Astrocyte (in vitro differentiated cells and primary cell): ENCODE results near the gene DNER. TPM values are rescaled to one million over a fixed set of nuclear protein-coding genes. Genes with fewer than 3 reads are reported as not detected.

Experiments
- DNase-seq: peaks from one replicate; pipeline ENCODE4 v3.0.0-alpha.2; 2010; ENCODE audit warnings: low read depth
- FAIRE-seq: peaks from 2 replicates; lab custom pipeline; 2011; peaks lifted over from hg19 to GRCh38; lab: Jason Lieb, UNC
- H2AFZ ChIP-seq: 2 replicates; pipeline ENCODE4 v1.6.0; 2012; ENCODE audit warnings: low read depth, low read length, inconsistent platforms
- H3K27ac ChIP-seq: 2 replicates; pipeline ENCODE4 v1.5.1; 2011; ENCODE audit warnings: low read depth, low read length, inconsistent platforms
- H3K27me3 ChIP-seq: 2 replicates; pipeline ENCODE4 v1.6.0; 2011; ENCODE audit warnings: low read length, inconsistent platforms; ENCODE audit not compliant: insufficient read depth
- H3K36me3 ChIP-seq: 2 replicates; pipeline ENCODE4 v1.5.1; 2011; ENCODE audit warnings: low read length, inconsistent platforms; ENCODE audit not compliant: insufficient read depth
- H3K4me1 ChIP-seq: 2 replicates; pipeline ENCODE4 v1.5.1; 2011; ENCODE audit warnings: low read length, inconsistent platforms; ENCODE audit not compliant: insufficient read depth
- H3K4me2 ChIP-seq: 2 replicates; pipeline ENCODE4 v1.6.0; 2012; ENCODE audit warnings: low read length, inconsistent platforms
- H3K4me3 ChIP-seq: 2 replicates; pipeline ENCODE4 v1.5.1; 2011; ENCODE audit warnings: low read depth, mild to moderate bottlenecking, low read length, inconsistent platforms; ENCODE audit not compliant: insufficient read depth
- H3K79me2 ChIP-seq: 2 replicates; pipeline ENCODE4 v1.6.0; 2012; ENCODE audit warnings: mild to moderate bottlenecking, low read length, inconsistent platforms; ENCODE audit not compliant: insufficient read depth
- H3K9ac ChIP-seq: 2 replicates; pipeline ENCODE4 v1.6.0; 2012; ENCODE audit warnings: mild to moderate bottlenecking, low read length, inconsistent platforms
- H3K9me3 ChIP-seq: 2 replicates; pipeline ENCODE4 v1.5.1; 2012; ENCODE audit warnings: low read depth, mild to moderate bottlenecking, low read length, inconsistent platforms; ENCODE audit not compliant: insufficient read depth
- H4K20me1 ChIP-seq: 2 replicates; pipeline ENCODE4 v1.6.0; 2012; ENCODE audit warnings: low read length, inconsistent platforms; ENCODE audit not compliant: insufficient read depth
- H3K27ac Mint-ChIP-seq: one replicate; pipeline ENCODE4 v1.8.0; 2021; ENCODE audit warnings: mild to moderate bottlenecking, mixed read lengths; ENCODE audit not compliant: unreplicated experiment
- H3K27me3 Mint-ChIP-seq: one replicate; pipeline ENCODE4 v1.8.0; 2021; ENCODE audit warnings: low read depth, mixed read lengths; ENCODE audit not compliant: unreplicated experiment
- H3K36me3 Mint-ChIP-seq: one replicate; pipeline ENCODE4 v1.8.0; 2021; ENCODE audit warnings: low read depth, mixed read lengths; ENCODE audit not compliant: unreplicated experiment
- H3K4me1 Mint-ChIP-seq: one replicate; pipeline ENCODE4 v1.8.0; 2021; ENCODE audit warnings: low read depth, mixed read lengths; ENCODE audit not compliant: unreplicated experiment
- H3K4me3 Mint-ChIP-seq: one replicate; pipeline ENCODE4 v1.8.0; 2021; ENCODE audit warnings: mild to moderate bottlenecking, moderate library complexity, mixed read lengths; ENCODE audit not compliant: unreplicated experiment
- H3K9me3 Mint-ChIP-seq: one replicate; pipeline ENCODE4 v1.8.0; 2021; ENCODE audit warnings: mild to moderate bottlenecking, mixed read lengths; ENCODE audit not compliant: unreplicated experiment
- CTCF ChIP-seq: IDR thresholded peaks from 2 replicates; pipeline ENCODE4 v1.5.1; 2011; ENCODE audit warnings: low read depth, mild to moderate bottlenecking, inconsistent platforms, low read length, moderate library complexity; ENCODE audit not compliant: insufficient read depth
- EZH2 ChIP-seq: IDR thresholded peaks from 2 replicates; pipeline ENCODE4 v1.6.1; 2012; ENCODE audit warnings: mild to moderate bottlenecking, low read length, inconsistent platforms; ENCODE audit not compliant: insufficient read depth
- total RNA-seq: library from RNA; stranded (reverse); gene quantifications from 2 replicates; pipeline ENCODE4 v1.2.1, GENCODE V29; 2021

DNER gene
- total RNA-seq, 1 donor from 2014 or later, result 1.0 TPM

GRCh38 chr2:229489016-229489415, 225.3 kb downstream of the DNER start:
- no peak for FAIRE-seq
- Histone ChIP-seq H3K27ac (peak overlapping the region; percentile 64), H3K36me3 (no peaks in the 10 kb centered on the region), H2AFZ (peak overlapping the region; percentile 31), H3K4me2 (peak overlapping the region; percentile 74), H4K20me1 (no peaks in the 10 kb centered on the region), H3K4me1 (peaks cover 14% of the 10 kb centered on the region), H3K79me2 (no peaks in the 10 kb centered on the region), H3K9ac (peak overlapping the region; percentile 50), H3K27me3 (no peaks in the 10 kb centered on the region), H3K9me3 (no peaks in the 10 kb centered on the region), H3K4me3 (no peak overlapping the region)
- Mint-ChIP-seq H3K36me3 (no peaks in the 10 kb centered on the region), H3K9me3 (peaks cover 4% of the 10 kb centered on the region), H3K27ac (no peak overlapping the region), H3K4me3 (no peak overlapping the region), H3K27me3 (no peaks in the 10 kb centered on the region), H3K4me1 (no peaks in the 10 kb centered on the region)
- TF ChIP-seq CTCF (no peak), EZH2 (no peak)
- peak; percentile 96 for DNase-seq

- no peak overlapping the region for H3K9ac ChIP-seq
- H3K27ac ChIP-seq, result peak overlapping the region; percentile 51
- no peaks in the 10 kb centered on the region for H3K27me3 ChIP-seq
- no peaks in the 10 kb centered on the region for H3K36me3 Mint-ChIP-seq
- no peaks in the 10 kb centered on the region for H3K9me3 ChIP-seq
- H3K9me3 Mint-ChIP-seq, result peaks cover 4% of the 10 kb centered on the region
- DNase-seq (no peak), FAIRE-seq (no peak)
- H4K20me1 ChIP-seq, result no peaks in the 10 kb centered on the region
- H3K4me2 ChIP-seq, result peak overlapping the region; percentile 41
- H2AFZ ChIP-seq, result no peak overlapping the region
- H3K79me2 ChIP-seq, result no peaks in the 10 kb centered on the region
- H3K4me3 ChIP-seq, result no peak overlapping the region
- no peaks in the 10 kb centered on the region for H3K36me3 ChIP-seq
- H3K4me1 Mint-ChIP-seq, result no peaks in the 10 kb centered on the region
- no peak overlapping the region for H3K27ac Mint-ChIP-seq
- H3K4me1 ChIP-seq, result peaks cover 14% of the 10 kb centered on the region
- no peaks in the 10 kb centered on the region for H3K27me3 Mint-ChIP-seq
- TF ChIP-seq EZH2 (no peak), CTCF (no peak)
- no peak overlapping the region for H3K4me3 Mint-ChIP-seq
Measured at GRCh38 chr2:229488232-229488631, 226.1 kb downstream of the DNER start.

GRCh38 chr2:229486673-229487072, 227.7 kb downstream of the DNER start:
- Mint-ChIP-seq H3K4me1 (no peaks in the 10 kb centered on the region), H3K27ac (no peak overlapping the region), H3K4me3 (no peak overlapping the region), H3K36me3 (no peaks in the 10 kb centered on the region), H3K9me3 (peaks cover 4% of the 10 kb centered on the region), H3K27me3 (no peaks in the 10 kb centered on the region)
- H3K4me1 ChIP-seq, result peaks cover 14% of the 10 kb centered on the region
- H4K20me1 ChIP-seq, result no peaks in the 10 kb centered on the region
- no peak overlapping the region for H2AFZ ChIP-seq
- H3K4me3 ChIP-seq, result no peak overlapping the region
- H3K79me2 ChIP-seq, result no peaks in the 10 kb centered on the region
- FAIRE-seq (no peak), DNase-seq (no peak)
- no peak overlapping the region for H3K4me2 ChIP-seq
- no peak for TF ChIP-seq EZH2
- no peak for TF ChIP-seq CTCF
- no peak overlapping the region for H3K27ac ChIP-seq
- no peak overlapping the region for H3K9ac ChIP-seq
- H3K9me3 ChIP-seq, result no peaks in the 10 kb centered on the region
- no peaks in the 10 kb centered on the region for H3K27me3 ChIP-seq
- no peaks in the 10 kb centered on the region for H3K36me3 ChIP-seq
